ENCODE data around the gene TLCD1. TPM values are rescaled to one million over a fixed set of nuclear protein-coding genes. Genes with fewer than 3 reads are reported as not detected.
A peak's percentile ranks its signal among the peaks of the same experiment; 100 is the strongest.

Gene TLCD1
- polyA plus RNA-seq, 2 of the 4 experiments (the other 2 are of a cell fraction): 36.7 to 83.3 TPM

DNA sequence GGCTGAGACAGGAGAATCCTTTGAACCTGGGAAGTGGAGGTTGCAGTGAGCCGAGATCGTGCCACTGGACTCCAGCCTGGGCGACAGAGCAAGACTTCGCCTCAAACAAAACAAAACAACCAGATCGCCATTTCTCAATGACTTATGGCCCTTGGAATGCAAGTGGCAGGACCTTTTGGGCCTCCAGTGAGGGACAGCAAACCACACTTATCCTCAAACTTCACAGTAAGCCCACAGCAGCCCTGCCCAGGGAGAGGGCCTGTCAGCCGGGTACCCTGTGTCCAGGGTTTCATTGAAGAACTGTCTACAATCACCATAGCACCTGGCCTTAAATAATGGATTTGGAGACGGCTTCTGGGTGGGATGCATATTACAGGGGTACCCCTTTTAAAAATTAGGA lies 29.5 kb upstream of the TLCD1 start:
- DNase-seq (ENCODE audit: low read depth in 1 of 2, low spot score in 1 of 2): no peak
- no peak overlapping the region for H3K4me2 ChIP-seq
- ChIA-PET CTCF (interaction anchor here (1.2 to 22.6 kb wide), 3 partner anchors 8 to 28 kb away, joined by 3 to 977 read pairs (median 244); partner anchors contain the start of genes NEK8, RPL23A and TLCD1), POLR2A (no interaction called here)
- H3K27ac ChIP-seq: no peak overlapping the region
- peaks cover 2% of the 10 kb centered on the region for H3K4me1 ChIP-seq
- 85% methylated on average over 7 of the region's 7 CpGs for WGBS (ENCODE audit: missing lambda C conversion rate)
- H3K4me3 ChIP-seq: no peak overlapping the region
- no peak for ATAC-seq
- no peak for FAIRE-seq
- no peak for TF ChIP-seq FOSB (CRISPR knock-in tag; IDR thresholded peaks at IDR 0.05)
- TF ChIP-seq, protein P1, sequence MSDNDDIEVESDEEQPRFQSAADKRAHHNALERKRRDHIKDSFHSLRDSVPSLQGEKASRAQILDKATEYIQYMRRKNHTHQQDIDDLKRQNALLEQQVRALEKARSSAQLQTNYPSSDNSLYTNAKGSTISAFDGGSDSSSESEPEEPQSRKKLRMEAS (IDR thresholded peaks at IDR 0.05): no peak
- TF ChIP-seq, protein P2, sequence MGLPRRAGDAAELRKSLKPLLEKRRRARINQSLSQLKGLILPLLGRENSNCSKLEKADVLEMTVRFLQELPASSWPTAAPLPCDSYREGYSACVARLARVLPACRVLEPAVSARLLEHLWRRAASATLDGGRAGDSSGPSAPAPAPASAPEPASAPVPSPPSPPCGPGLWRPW (IDR thresholded peaks at IDR 0.05): no peak
- no peak for TF ChIP-seq FOXS1 (CRISPR knock-in tag; IDR thresholded peaks at IDR 0.05)
- TF ChIP-seq ZNF302 (CRISPR knock-in tag; IDR thresholded peaks at IDR 0.05): no peak
- no peak for TF ChIP-seq RNF2 (IDR thresholded peaks at IDR 0.05; ENCODE audit: borderline replicate concordance, low read depth)
- no peak for TF ChIP-seq SREBF2 (IDR thresholded peaks at IDR 0.05)
- no peak for TF ChIP-seq POLR2A (IDR thresholded peaks at IDR 0.05; ENCODE audit: low read length)
- no peak for TF ChIP-seq HEYL (CRISPR knock-in tag; IDR thresholded peaks at IDR 0.05)
- TF ChIP-seq ZSCAN20 (CRISPR knock-in tag; IDR thresholded peaks at IDR 0.05): no peak
- TF ChIP-seq RCOR1 (IDR thresholded peaks at IDR 0.05; ENCODE audit: low read depth, low read length): no peak
- no peak for TF ChIP-seq EHMT2 (IDR thresholded peaks at IDR 0.05; ENCODE audit: low read depth)
- no peak for TF ChIP-seq RFX5 (IDR thresholded peaks at IDR 0.05)
- TF ChIP-seq SMC3 (IDR thresholded peaks at IDR 0.05): no peak
- no peak for TF ChIP-seq CTCF (IDR thresholded peaks at IDR 0.05)
- H3K9me3 ChIP-seq: no peaks in the 10 kb centered on the region

DNA sequence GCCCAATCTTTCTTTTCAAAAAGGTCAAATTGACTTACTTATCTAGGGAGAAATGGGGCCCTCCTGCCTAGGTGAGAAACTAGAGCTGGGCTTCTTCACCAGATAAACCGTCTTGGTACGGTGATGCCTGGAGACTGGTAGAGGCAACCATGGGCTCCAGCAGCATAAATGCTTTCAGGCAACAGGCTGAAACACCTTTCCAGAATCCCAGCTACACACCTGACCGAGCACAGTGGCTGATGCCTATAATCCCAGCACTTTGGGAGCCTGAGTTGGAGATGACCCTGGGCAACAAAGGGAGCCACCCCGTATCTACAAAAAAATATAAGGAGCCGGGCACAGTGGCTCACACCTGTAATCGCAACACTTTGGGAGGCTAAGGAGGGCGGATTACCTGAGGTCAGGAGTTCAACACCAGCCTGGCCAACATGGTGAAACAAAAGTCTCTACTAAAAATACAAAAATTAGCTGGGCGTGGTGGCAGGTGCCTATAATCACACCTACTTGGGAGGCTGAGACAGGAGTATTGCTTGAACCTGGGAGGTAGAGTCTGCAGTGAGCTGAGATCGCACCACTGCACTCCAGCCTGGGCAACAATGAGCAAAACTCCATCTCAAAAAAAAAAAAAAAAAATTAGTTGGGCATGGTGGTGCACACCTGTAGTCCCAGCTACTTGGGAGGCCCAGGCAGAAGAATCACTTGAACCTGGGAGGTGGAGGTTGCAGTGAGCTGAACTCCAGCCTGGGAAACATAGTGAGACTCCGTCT lies 25.8 kb upstream of the TLCD1 start:
- 93% methylated on average over 10 of the region's 10 CpGs for WGBS (ENCODE audit: missing lambda C conversion rate)
- Histone ChIP-seq H3K27ac (no peak overlapping the region), H3K4me1 (peaks cover 37% of the 10 kb centered on the region), H3K4me3 (no peak overlapping the region), H3K4me2 (no peak overlapping the region), H3K9me3 (no peaks in the 10 kb centered on the region)
- ATAC-seq (no peak), DNase-seq (ENCODE audit: low read depth in 1 of 2, low spot score in 1 of 2) (no peak), FAIRE-seq (no peak)
- POLR2A ChIA-PET: interaction anchor here (0.8 to 12.2 kb wide), 3 partner anchors 9 to 41 kb away, joined by 3 to 369 read pairs (median 3); partner anchors contain the start of genes NEK8, TLCD1 and TRAF4
- no peak for TF ChIP-seq KDM5A (IDR thresholded peaks at IDR 0.05)
- TF ChIP-seq, protein P3, sequence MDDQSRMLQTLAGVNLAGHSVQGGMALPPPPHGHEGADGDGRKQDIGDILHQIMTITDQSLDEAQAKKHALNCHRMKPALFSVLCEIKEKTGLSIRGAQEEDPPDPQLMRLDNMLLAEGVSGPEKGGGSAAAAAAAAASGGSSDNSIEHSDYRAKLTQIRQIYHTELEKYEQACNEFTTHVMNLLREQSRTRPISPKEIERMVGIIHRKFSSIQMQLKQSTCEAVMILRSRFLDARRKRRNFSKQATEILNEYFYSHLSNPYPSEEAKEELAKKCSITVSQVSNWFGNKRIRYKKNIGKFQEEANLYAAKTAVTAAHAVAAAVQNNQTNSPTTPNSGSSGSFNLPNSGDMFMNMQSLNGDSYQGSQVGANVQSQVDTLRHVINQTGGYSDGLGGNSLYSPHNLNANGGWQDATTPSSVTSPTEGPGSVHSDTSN (IDR thresholded peaks at IDR 0.05): no peak
- TF ChIP-seq HDAC2 (IDR thresholded peaks at IDR 0.05): no peak
- TF ChIP-seq, protein P2 (IDR thresholded peaks at IDR 0.05): no peak
- TF ChIP-seq KDM1A (IDR thresholded peaks at IDR 0.05; ENCODE audit: low read depth): no peak
- TF ChIP-seq JUNB (IDR thresholded peaks at IDR 0.05): no peak
- peak; percentile 15; the same call in 1 of the 2 replicates for TF ChIP-seq FOSB (CRISPR knock-in tag; IDR thresholded peaks at IDR 0.05)
- TF ChIP-seq HOXB5 (CRISPR knock-in tag; IDR thresholded peaks at IDR 0.05): no peak
- no peak for TF ChIP-seq FOSL2 (IDR thresholded peaks at IDR 0.05)
- no peak for TF ChIP-seq FOSL2 (CRISPR knock-in tag; IDR thresholded peaks at IDR 0.05)
- no peak for TF ChIP-seq GATA3 (IDR thresholded peaks at IDR 0.05; ENCODE audit: borderline replicate concordance)
- no peak for TF ChIP-seq MAFK (IDR thresholded peaks at IDR 0.05; ENCODE audit: partially characterized antibody)
- TF ChIP-seq RNF2 (IDR thresholded peaks at IDR 0.05; ENCODE audit: borderline replicate concordance, low read depth): no peak
- peak; percentile 84 for TF ChIP-seq POLR2AphosphoS2 (conservative IDR thresholded peaks at IDR 0.05; ENCODE audit: low read length)
- TF ChIP-seq HMGXB4 (CRISPR knock-in tag; IDR thresholded peaks at IDR 0.05; ENCODE audit: borderline replicate concordance): no peak
- no peak for TF ChIP-seq ZFP36 (IDR thresholded peaks at IDR 0.05; ENCODE audit: borderline replicate concordance, partially characterized antibody)
- TF ChIP-seq HEYL (CRISPR knock-in tag; IDR thresholded peaks at IDR 0.05): no peak
- CTCF ChIA-PET: interaction anchor here (0.6 to 22.6 kb wide), 24 partner anchors 11 to 404 kb away, joined by 3 to 977 read pairs (median 6); partner anchors contain the start of genes DHRS13, FLOT2, NEK8 and RPL23A
